Mesenchymal stem cell (in vitro differentiated cells and primary cell): ENCODE data around the gene SV2C.

Experiments
- DNase-seq: peaks from one replicate; pipeline ENCODE4 v3.0.0-alpha.2; 2013
- H2AFZ ChIP-seq: one replicate; pipeline ENCODE4 v1.6.1; 2013; ENCODE audit warnings: low read depth, mild to moderate bottlenecking, control low read depth, inconsistent platforms, low read length, moderate library complexity
- H2AK5ac ChIP-seq: 2 replicates; pipeline ENCODE4 v1.6.1; 2013; ENCODE audit warnings: low read length, moderate library complexity, mild to moderate bottlenecking, inconsistent platforms; ENCODE audit not compliant: severe bottlenecking
- H2BK120ac ChIP-seq: one replicate; pipeline ENCODE4 v1.6.1; 2013; ENCODE audit warnings: low read depth, mild to moderate bottlenecking, inconsistent platforms, low read length, moderate library complexity
- H2BK12ac ChIP-seq, 2 experiments: one replicate each; pipeline ENCODE4 v1.6.1; 2013; ENCODE audit warnings: inconsistent platforms in 2 of 2, low read length in 2 of 2, mild to moderate bottlenecking in 2 of 2, moderate library complexity in 2 of 2, control low read depth in 1 of 2
- H2BK15ac ChIP-seq: one replicate; pipeline ENCODE4 v1.6.1; 2013; ENCODE audit warnings: mild to moderate bottlenecking, low read depth, inconsistent platforms; ENCODE audit not compliant: poor library complexity, severe bottlenecking
- H2BK5ac ChIP-seq: 2 replicates; pipeline ENCODE4 v1.6.1; 2013; ENCODE audit warnings: low read depth, mild to moderate bottlenecking, low read length, control low read depth, inconsistent platforms; ENCODE audit not compliant: poor library complexity, severe bottlenecking
- H3K14ac ChIP-seq, 2 experiments: one replicate each; pipeline ENCODE4 v1.6.1; 2013; ENCODE audit warnings: inconsistent platforms in 2 of 2, low read length in 2 of 2, control low read depth in 1 of 2, mild to moderate bottlenecking in 1 of 2, moderate library complexity in 1 of 2
- H3K18ac ChIP-seq, 2 experiments: one replicate each; pipeline ENCODE4 v1.6.1; 2013; ENCODE audit warnings: inconsistent platforms in 2 of 2, low read length in 2 of 2, control low read depth in 1 of 2, low read depth in 1 of 2, mild to moderate bottlenecking in 1 of 2
- H3K23ac ChIP-seq, 2 experiments: one replicate each; pipeline ENCODE4 v1.6.1; 2013; ENCODE audit warnings: inconsistent platforms in 2 of 2, low read length in 2 of 2, mild to moderate bottlenecking in 2 of 2, moderate library complexity in 2 of 2, control low read depth in 1 of 2
- H3K27ac ChIP-seq: 2 replicates; pipeline ENCODE4 v1.5.1; 2013; ENCODE audit warnings: mild to moderate bottlenecking, moderate library complexity, low read length, control low read depth, inconsistent platforms; ENCODE audit not compliant: poor library complexity, severe bottlenecking
- H3K27me3 ChIP-seq, 2 experiments: 2 replicates each; pipeline versions ENCODE4 v1.6.1 to v1.7.0; 2013; ENCODE audit warnings: low read length in 2 of 2, mild to moderate bottlenecking in 2 of 2, moderate library complexity in 2 of 2, control low read depth in 1 of 2, inconsistent platforms in 1 of 2; ENCODE audit not compliant: control insufficient read depth in 1 of 2, insufficient read depth in 1 of 2
- H3K36me3 ChIP-seq, 2 experiments: 2 replicates each; pipeline versions ENCODE4 v1.6.1 to v1.7.0; 2013; ENCODE audit warnings: low read length in 2 of 2, control low read depth in 1 of 2, inconsistent platforms in 1 of 2, low read depth in 1 of 2, mild to moderate bottlenecking in 1 of 2; ENCODE audit not compliant: insufficient read depth in 2 of 2, control insufficient read depth in 1 of 2
- H3K4ac ChIP-seq, 2 experiments: one replicate each; pipeline ENCODE4 v1.6.1; 2013; ENCODE audit warnings: inconsistent platforms in 2 of 2, low read length in 2 of 2, mild to moderate bottlenecking in 2 of 2, moderate library complexity in 2 of 2, control low read depth in 1 of 2, low read depth in 1 of 2
- H3K4me1 ChIP-seq: 2 replicates; pipeline ENCODE4 v1.6.1; 2013; ENCODE audit warnings: low read depth, low read length, control low read depth; ENCODE audit not compliant: control insufficient read depth, insufficient read depth
- H3K4me2 ChIP-seq: 2 replicates; pipeline ENCODE4 v1.6.1; 2013; ENCODE audit warnings: low read length, mild to moderate bottlenecking, inconsistent platforms; ENCODE audit not compliant: poor library complexity, severe bottlenecking
- H3K4me3 ChIP-seq, 2 experiments: 2 replicates each; pipeline versions ENCODE4 v1.5.1 to v1.7.0; 2013; ENCODE audit warnings: low read length in 2 of 2, mild to moderate bottlenecking in 2 of 2, control low read depth in 1 of 2, low read depth in 1 of 2; ENCODE audit not compliant: insufficient read depth in 1 of 2
- H3K79me1 ChIP-seq: replicated peaks from 2 replicates; pipeline ENCODE4 v1.6.1; 2013; ENCODE audit warnings: mild to moderate bottlenecking, control low read depth, low read length, inconsistent platforms; ENCODE audit not compliant: poor library complexity, severe bottlenecking
- H3K9ac ChIP-seq: 2 replicates; pipeline ENCODE4 v1.7.0; 2013; ENCODE audit warnings: mild to moderate bottlenecking, low read length, moderate library complexity
- H3K9me3 ChIP-seq: 2 replicates; pipeline ENCODE4 v1.7.0; 2013; ENCODE audit warnings: mild to moderate bottlenecking, low read length; ENCODE audit not compliant: control insufficient read depth
- H4K8ac ChIP-seq: one replicate; pipeline ENCODE4 v1.6.1; 2013; ENCODE audit warnings: inconsistent platforms, mild to moderate bottlenecking, low read length, moderate library complexity
- H4K91ac ChIP-seq: one replicate; pipeline ENCODE4 v1.6.1; 2013; ENCODE audit warnings: mild to moderate bottlenecking, low read length, inconsistent platforms
- WGBS: methylation state at CpG from one replicate; pipeline ENCODE4 v1.1.7; 2013; ENCODE audit warnings: mixed read lengths; 5-methylcytosine and 5-hydroxymethylcytosine counted together

The SV2C gene

DNA sequence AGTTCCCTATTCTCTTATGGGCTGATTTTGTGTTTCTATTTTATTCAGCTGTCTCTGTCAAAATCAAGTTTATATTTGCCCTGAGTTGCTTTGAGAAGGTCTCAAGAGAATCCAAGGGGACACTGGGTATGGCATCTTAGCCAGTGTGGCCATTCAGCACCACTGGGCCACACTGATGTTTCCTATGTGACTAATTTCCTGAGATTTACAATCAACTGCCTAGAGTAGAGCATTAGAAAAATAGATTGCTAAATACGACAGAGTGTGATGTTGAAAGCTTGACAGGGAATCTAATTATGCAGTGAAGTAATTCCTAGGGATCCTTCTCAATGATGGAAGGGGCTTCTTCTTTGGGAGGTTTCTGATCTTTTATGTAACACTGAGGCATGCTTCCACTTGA is 141.7 kb downstream of the SV2C start:
- Histone ChIP-seq H4K91ac (no peak overlapping the region), H2BK12ac (no peak overlapping the region), H3K36me3 (no peaks in the 10 kb centered on the region), H3K79me1 (no peaks in the 10 kb centered on the region), H3K4me1 (peaks cover 9% of the 10 kb centered on the region), H2BK120ac (no peak overlapping the region), H3K9me3 (no peaks in the 10 kb centered on the region), H3K4me2 (no peak overlapping the region), H3K23ac (no peak overlapping the region), H3K4me3 (no peak overlapping the region), H3K27ac (no peak overlapping the region), H3K27me3 (peaks cover 0 to 21% of the 10 kb centered on the region in 2 experiments), H4K8ac (no peak overlapping the region), H3K4ac (no peak overlapping the region), H3K18ac (no peak overlapping the region), H2AK5ac (no peak overlapping the region), H2AFZ (no peak overlapping the region), H3K9ac (no peak overlapping the region), H2BK15ac (no peak overlapping the region), H3K14ac (no peak overlapping the region), H2BK5ac (no peak overlapping the region)
- DNase-seq, result no peak
- 79% methylated on average over 1 of the region's 1 CpG for WGBS

DNA sequence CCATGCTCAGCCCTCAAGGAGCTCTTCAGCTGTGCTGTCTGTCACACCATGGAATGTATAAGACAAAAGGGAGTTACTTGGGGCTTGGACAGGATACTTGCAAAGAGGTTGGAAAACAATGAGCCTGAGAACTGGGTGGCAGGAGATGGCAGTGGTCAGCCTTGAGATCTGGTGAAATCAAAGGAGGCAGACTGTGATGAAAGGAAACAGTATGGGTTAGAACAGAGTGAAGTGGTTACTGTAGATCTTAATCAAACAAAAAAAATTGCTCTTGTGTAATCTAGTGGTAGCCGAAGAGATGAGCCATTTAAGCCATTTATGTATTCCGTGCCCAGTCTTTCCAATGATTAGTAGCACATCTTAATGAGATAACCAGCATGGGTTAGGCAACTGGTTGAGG is 142.2 kb downstream of the SV2C start:
- Histone ChIP-seq H3K9ac (no peak overlapping the region), H2BK12ac (no peak overlapping the region), H3K9me3 (no peaks in the 10 kb centered on the region), H4K8ac (no peak overlapping the region), H3K18ac (no peak overlapping the region), H2BK120ac (no peak overlapping the region), H3K23ac (no peak overlapping the region), H3K4me2 (no peak overlapping the region), H2AK5ac (no peak overlapping the region), H2AFZ (no peak overlapping the region), H3K4me1 (peaks cover 9% of the 10 kb centered on the region), H2BK15ac (no peak overlapping the region), H3K79me1 (no peaks in the 10 kb centered on the region), H3K36me3 (no peaks in the 10 kb centered on the region), H3K27ac (no peak overlapping the region), H3K4me3 (no peak overlapping the region), H3K14ac (no peak overlapping the region), H3K4ac (no peak overlapping the region), H2BK5ac (no peak overlapping the region), H4K91ac (no peak overlapping the region), H3K27me3 (peaks cover 0 to 21% of the 10 kb centered on the region in 2 experiments)
- no peak for DNase-seq
- WGBS, result 100% methylated on average over 2 of the region's 2 CpGs

DNA sequence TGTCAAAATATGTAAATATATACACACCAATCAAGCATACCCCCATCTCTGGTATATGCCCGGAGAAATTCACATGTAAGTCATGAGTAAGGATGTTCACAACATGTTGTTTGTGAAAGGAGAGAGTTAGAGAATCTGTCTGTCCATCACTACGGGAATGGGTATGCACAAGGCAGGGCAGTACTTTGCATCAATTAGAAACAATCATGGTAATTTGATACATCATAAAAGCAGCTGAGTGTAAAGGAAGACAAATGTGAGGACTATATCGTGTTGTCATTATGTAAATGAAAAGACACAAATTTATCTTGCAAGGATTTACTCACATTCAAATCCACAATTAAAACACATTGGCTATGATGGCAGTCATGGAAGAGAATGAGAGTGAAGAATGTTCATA is 146.7 kb downstream of the SV2C start:
- Histone ChIP-seq H2BK12ac (no peak overlapping the region), H4K91ac (no peak overlapping the region), H3K9ac (no peak overlapping the region), H2BK120ac (no peak overlapping the region), H3K4me1 (peaks cover 12% of the 10 kb centered on the region), H3K79me1 (no peaks in the 10 kb centered on the region), H3K9me3 (no peaks in the 10 kb centered on the region), H3K4me3 (no peak overlapping the region), H3K27ac (no peak overlapping the region), H3K36me3 (no peaks in the 10 kb centered on the region), H3K4ac (no peak overlapping the region), H3K14ac (no peak overlapping the region), H3K27me3 (peaks cover 0 to 21% of the 10 kb centered on the region in 2 experiments), H2AK5ac (no peak overlapping the region), H2AFZ (no peak overlapping the region), H2BK5ac (no peak overlapping the region), H4K8ac (no peak overlapping the region), H3K23ac (no peak overlapping the region), H3K4me2 (no peak overlapping the region), H3K18ac (no peak overlapping the region), H2BK15ac (no peak overlapping the region)
- 79% methylated on average over 2 of the region's 3 CpGs for WGBS
- no peak for DNase-seq

GRCh38 chr5:76230711-76231285 is 147.6 kb downstream of the SV2C start:
- Histone ChIP-seq H3K36me3 (no peaks in the 10 kb centered on the region), H3K4ac (no peak overlapping the region)

More at GRCh38 chr5:76230711-76231285, 147.6 kb downstream of the SV2C start:
- Histone ChIP-seq H3K27ac (no peak overlapping the region), H2AFZ (no peak overlapping the region), H2AK5ac (no peak overlapping the region), H3K4me2 (no peak overlapping the region), H3K4me1 (peaks cover 12% of the 10 kb centered on the region), H2BK12ac (no peak overlapping the region), H3K23ac (no peak overlapping the region), H3K9ac (no peak overlapping the region), H3K27me3 (peaks cover 0 to 14% of the 10 kb centered on the region in 2 experiments), H3K79me1 (no peaks in the 10 kb centered on the region), H2BK120ac (no peak overlapping the region), H4K91ac (no peak overlapping the region), H3K4me3 (no peak overlapping the region), H2BK15ac (no peak overlapping the region), H3K14ac (no peak overlapping the region), H4K8ac (no peak overlapping the region), H3K18ac (no peak overlapping the region), H3K9me3 (no peaks in the 10 kb centered on the region), H2BK5ac (no peak overlapping the region)
- no peak for DNase-seq
- 75% methylated on average over 1 of the region's 2 CpGs for WGBS
